Uterus (tissue), 2 donors: ENCODE measurements around the gene SGSM2.

ENCODE experiments used
- POLR2A ChIP-seq, 2 donors: fragments of 450-650 bp; IDR thresholded peaks; one replicate each; pipeline ENCODE4 v1.6.1; 2016; ENCODE audit warnings: antibody characterized with exemption in 2 of 2, mild to moderate bottlenecking in 1 of 2, moderate library complexity in 1 of 2
- TF ChIP-seq, protein P1 (sequence below), 4 experiments: fragments of 200-600 bp in 2 of 4; fragments of 450-650 bp in 2 of 4; sonication (generic) in 2 of 4; IDR thresholded peaks; one replicate each; pipeline ENCODE4 v1.5.1; 2016 to 2019; ENCODE audit warnings: antibody characterized with exemption in 4 of 4, mild to moderate bottlenecking in 2 of 4, moderate library complexity in 1 of 4

DNA sequence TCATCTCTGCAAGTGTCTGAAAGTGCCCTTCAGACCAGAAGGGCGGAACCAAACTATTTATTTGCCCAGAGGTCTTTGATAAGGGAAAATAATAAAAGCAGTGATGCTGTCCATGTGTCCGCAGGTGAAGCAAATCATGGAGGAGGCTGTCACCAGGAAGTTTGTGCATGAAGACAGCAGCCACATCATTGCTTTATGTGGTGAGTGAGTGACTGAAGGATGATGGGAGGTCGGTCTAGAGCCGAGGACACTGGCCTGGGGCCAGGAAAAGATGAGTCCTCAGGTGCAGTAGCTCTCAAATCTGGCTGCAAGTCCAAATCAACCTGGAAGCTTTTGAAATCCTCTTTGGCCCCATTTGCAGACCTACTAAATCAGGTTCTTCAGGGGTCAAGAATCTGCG lies 6.1 kb downstream of the SGSM2 start:
- TF ChIP-seq POLR2A (IDR thresholded peaks at IDR 0.05) = no peak
- TF ChIP-seq, protein P1, sequence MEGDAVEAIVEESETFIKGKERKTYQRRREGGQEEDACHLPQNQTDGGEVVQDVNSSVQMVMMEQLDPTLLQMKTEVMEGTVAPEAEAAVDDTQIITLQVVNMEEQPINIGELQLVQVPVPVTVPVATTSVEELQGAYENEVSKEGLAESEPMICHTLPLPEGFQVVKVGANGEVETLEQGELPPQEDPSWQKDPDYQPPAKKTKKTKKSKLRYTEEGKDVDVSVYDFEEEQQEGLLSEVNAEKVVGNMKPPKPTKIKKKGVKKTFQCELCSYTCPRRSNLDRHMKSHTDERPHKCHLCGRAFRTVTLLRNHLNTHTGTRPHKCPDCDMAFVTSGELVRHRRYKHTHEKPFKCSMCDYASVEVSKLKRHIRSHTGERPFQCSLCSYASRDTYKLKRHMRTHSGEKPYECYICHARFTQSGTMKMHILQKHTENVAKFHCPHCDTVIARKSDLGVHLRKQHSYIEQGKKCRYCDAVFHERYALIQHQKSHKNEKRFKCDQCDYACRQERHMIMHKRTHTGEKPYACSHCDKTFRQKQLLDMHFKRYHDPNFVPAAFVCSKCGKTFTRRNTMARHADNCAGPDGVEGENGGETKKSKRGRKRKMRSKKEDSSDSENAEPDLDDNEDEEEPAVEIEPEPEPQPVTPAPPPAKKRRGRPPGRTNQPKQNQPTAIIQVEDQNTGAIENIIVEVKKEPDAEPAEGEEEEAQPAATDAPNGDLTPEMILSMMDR (IDR thresholded peaks at IDR 0.05) = no peak
